ENCODE measurements around the gene DPP6.

DNA sequence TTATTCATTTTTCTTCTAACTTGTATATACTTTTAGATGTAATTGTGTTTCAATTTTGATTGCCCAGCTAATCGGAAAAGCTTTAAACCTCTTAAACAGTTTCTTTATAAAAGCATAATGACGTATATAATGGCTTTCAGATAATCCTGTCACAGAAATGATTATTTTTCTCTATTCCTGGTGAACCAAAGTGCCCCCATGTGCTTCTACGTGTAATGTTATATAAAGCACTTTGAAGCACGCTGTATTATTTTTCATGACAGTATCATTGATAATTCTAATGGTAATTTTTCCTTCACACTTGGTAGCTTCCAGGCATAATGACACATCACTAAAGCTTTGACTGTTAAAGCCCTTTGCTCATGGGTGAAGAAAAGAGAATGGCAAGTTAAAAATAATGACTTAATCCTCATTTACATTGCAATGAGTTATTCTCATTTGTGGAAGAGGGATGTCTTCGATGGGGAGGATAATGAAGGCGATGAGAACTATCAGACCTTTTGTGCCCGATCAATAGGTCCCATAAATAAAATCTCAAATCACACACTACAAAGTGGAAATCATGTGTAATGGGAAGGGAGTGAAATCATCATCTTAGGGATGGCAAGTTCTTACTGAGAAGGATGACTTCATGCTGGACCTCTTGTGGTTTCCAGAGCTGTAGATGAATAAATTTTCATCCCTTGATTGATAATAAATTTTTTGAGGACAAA is 460.1 kb downstream of the DPP6 start:
- TF ChIP-seq, protein P1, sequence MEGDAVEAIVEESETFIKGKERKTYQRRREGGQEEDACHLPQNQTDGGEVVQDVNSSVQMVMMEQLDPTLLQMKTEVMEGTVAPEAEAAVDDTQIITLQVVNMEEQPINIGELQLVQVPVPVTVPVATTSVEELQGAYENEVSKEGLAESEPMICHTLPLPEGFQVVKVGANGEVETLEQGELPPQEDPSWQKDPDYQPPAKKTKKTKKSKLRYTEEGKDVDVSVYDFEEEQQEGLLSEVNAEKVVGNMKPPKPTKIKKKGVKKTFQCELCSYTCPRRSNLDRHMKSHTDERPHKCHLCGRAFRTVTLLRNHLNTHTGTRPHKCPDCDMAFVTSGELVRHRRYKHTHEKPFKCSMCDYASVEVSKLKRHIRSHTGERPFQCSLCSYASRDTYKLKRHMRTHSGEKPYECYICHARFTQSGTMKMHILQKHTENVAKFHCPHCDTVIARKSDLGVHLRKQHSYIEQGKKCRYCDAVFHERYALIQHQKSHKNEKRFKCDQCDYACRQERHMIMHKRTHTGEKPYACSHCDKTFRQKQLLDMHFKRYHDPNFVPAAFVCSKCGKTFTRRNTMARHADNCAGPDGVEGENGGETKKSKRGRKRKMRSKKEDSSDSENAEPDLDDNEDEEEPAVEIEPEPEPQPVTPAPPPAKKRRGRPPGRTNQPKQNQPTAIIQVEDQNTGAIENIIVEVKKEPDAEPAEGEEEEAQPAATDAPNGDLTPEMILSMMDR (IDR thresholded peaks at IDR 0.05), result no peak
- TF ChIP-seq EP300 (IDR thresholded peaks at IDR 0.05; ENCODE audit: low read depth), result no peak

Data from transverse colon (tissue), 3 donors.